Measurements from ENCODE around the gene SNAP47. TPM values are rescaled to one million over a fixed set of nuclear protein-coding genes. Genes with fewer than 3 reads are reported as not detected.

The SNAP47 gene
- total and polyA plus RNA-seq, 4 donors: 10.6 to 63.0 (median 22.8) TPM

DNA sequence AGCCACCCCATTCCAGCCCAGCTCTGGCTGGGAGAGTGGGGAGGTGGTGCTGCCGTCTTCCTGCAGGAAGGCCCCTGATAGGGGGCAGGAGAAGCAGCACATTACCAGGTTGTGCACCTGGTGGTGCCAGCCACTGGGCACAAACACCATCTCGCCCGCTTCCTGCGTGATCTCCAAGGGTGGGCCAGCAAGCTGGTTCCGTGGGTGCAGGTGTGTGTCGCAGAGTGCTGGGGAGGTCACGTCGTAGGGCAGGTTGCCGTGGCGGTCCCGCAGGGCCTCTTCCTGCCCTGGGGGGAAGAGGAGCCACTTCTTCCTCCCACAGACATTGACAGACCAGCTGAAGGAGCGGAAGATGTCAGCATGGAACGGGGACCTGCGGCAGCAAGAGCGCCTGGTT is 1.9 kb upstream of the SNAP47 start:
- peaks cover 0 to 38% (median 18%) of the 10 kb centered on the region in 5 donors for H3K4me1 ChIP-seq (ENCODE audit: control insufficient read depth in 5 of 5, insufficient read depth in 5 of 5, low read length in 5 of 5)
- TF ChIP-seq, protein P1, sequence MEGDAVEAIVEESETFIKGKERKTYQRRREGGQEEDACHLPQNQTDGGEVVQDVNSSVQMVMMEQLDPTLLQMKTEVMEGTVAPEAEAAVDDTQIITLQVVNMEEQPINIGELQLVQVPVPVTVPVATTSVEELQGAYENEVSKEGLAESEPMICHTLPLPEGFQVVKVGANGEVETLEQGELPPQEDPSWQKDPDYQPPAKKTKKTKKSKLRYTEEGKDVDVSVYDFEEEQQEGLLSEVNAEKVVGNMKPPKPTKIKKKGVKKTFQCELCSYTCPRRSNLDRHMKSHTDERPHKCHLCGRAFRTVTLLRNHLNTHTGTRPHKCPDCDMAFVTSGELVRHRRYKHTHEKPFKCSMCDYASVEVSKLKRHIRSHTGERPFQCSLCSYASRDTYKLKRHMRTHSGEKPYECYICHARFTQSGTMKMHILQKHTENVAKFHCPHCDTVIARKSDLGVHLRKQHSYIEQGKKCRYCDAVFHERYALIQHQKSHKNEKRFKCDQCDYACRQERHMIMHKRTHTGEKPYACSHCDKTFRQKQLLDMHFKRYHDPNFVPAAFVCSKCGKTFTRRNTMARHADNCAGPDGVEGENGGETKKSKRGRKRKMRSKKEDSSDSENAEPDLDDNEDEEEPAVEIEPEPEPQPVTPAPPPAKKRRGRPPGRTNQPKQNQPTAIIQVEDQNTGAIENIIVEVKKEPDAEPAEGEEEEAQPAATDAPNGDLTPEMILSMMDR (IDR thresholded peaks at IDR 0.05; ENCODE audit: control extremely low read depth, extremely low read depth): no peak
- peaks cover 0 to 21% (median 2%) of the 10 kb centered on the region in 4 donors for H3K36me3 ChIP-seq (ENCODE audit: control insufficient read depth in 4 of 4, insufficient read depth in 4 of 4, low read length in 4 of 4)
- no peak overlapping the region for H3K27ac ChIP-seq (ENCODE audit: low read depth in 1 of 2, low read length in 1 of 2)
- no peaks in the 10 kb centered on the region for H3K9me3 ChIP-seq (ENCODE audit: control insufficient read depth in 4 of 4, insufficient read depth in 3 of 4, low read length in 3 of 4)
- H3K4me3 ChIP-seq: no peak overlapping the region
- H3K9ac ChIP-seq (ENCODE audit: insufficient read depth in 1 of 2, low read length in 2 of 2): no peak overlapping the region
- DNase-seq (no peak), ATAC-seq (ENCODE audit: insufficient read depth, low FRiP score) (no peak)
- 91% methylated on average over 15 of the region's 15 CpGs for WGBS, 2 donors
- H3K27me3 ChIP-seq (ENCODE audit: control insufficient read depth in 3 of 3, insufficient read depth in 3 of 3, low read length in 2 of 3): no peaks in the 10 kb centered on the region

DNA sequence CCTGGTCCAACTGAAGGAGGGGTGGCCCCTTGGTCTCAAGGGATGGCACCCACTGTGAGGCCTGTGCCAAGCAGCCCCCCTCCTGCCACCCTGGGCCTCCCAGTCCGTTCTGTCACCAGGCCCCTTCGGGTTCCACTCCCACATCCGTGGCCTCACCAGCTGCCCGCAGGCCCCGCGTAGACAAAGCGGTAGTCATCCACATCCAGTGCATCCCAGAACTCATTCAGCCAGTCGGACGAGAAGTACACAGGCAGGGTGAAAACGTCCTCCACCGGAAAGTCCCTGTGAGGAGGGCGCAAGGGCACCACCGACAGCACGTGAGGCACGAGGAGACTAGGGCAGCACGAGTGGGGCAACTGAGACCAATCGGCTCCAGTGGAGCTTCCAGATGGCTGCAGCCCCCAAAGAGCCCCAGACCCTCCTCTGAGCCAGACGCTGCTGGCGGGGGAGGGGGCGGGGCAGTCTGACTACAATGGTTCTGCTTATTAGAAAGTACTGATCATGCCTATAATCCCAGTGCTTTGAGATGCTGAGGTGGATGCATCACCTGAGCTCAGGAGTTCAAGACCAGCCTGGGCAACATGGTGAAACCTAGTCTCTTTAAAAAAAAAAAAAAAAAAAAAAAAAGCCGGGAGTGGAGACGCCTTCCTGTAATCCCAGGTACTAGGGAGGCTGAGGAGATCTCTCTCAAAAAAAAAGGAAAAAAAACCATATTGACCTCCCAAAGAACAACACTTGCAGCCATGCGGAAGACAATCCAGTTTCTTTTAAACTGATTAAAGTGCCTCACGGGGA is 1.3 kb upstream of the SNAP47 start:
- no peaks in the 10 kb centered on the region for H3K9me3 ChIP-seq (ENCODE audit: control insufficient read depth in 4 of 4, insufficient read depth in 3 of 4, low read length in 3 of 4)
- TF ChIP-seq, protein P1 (IDR thresholded peaks at IDR 0.05; ENCODE audit: control extremely low read depth, extremely low read depth): no peak
- peaks cover 0 to 34% (median 18%) of the 10 kb centered on the region in 5 donors for H3K4me1 ChIP-seq (ENCODE audit: control insufficient read depth in 5 of 5, insufficient read depth in 5 of 5, low read length in 5 of 5)
- DNase-seq (no peak), ATAC-seq (ENCODE audit: insufficient read depth, low FRiP score) (no peak)
- H3K9ac ChIP-seq (ENCODE audit: insufficient read depth in 1 of 2, low read length in 2 of 2): peak overlapping the region in 1 of 2 donors; percentile 61
- H3K36me3 ChIP-seq (ENCODE audit: control insufficient read depth in 4 of 4, insufficient read depth in 4 of 4, low read length in 4 of 4): peaks cover 0 to 23% (median 3%) of the 10 kb centered on the region in 4 donors
- no peak overlapping the region for H3K27ac ChIP-seq (ENCODE audit: low read depth in 1 of 2, low read length in 1 of 2)
- H3K4me3 ChIP-seq: peak overlapping the region; percentile 72
- no peaks in the 10 kb centered on the region for H3K27me3 ChIP-seq (ENCODE audit: control insufficient read depth in 3 of 3, insufficient read depth in 3 of 3, low read length in 2 of 3)
- WGBS, 2 donors: 71 to 80% methylated on average over 24 of the region's 24 CpGs

DNA sequence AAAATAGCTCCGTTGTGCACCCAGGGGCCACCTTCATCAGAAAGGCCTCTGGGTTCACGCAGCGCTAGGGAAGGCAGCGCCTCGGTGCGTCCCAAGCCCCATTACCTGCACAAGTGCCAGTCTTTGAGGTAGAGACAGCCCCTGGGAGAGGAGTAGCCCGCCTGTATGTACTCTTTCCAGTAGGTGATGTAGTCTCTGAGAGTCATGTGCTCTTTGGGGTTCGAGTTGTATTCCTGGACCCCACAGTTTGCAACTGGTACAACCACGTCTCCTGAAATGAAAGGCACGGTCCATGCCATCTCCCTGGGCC is 734 bp upstream of the SNAP47 start:
- ATAC-seq (ENCODE audit: insufficient read depth, low FRiP score): no peak
- Histone ChIP-seq H3K4me1 (ENCODE audit: control insufficient read depth in 5 of 5, insufficient read depth in 5 of 5, low read length in 5 of 5) (peaks cover 0 to 29% (median 13%) of the 10 kb centered on the region in 5 donors), H3K27ac (ENCODE audit: low read depth in 1 of 2, low read length in 1 of 2) (peak overlapping the region; percentile 71 to 88), H3K27me3 (ENCODE audit: control insufficient read depth in 3 of 3, insufficient read depth in 3 of 3, low read length in 2 of 3) (no peaks in the 10 kb centered on the region), H3K9me3 (ENCODE audit: control insufficient read depth in 4 of 4, insufficient read depth in 3 of 4, low read length in 3 of 4) (no peaks in the 10 kb centered on the region), H3K9ac (ENCODE audit: insufficient read depth in 1 of 2, low read length in 2 of 2) (peak overlapping the region in 1 of 2 donors; percentile 61), H3K4me3 (peak overlapping the region; percentile 72), H3K36me3 (ENCODE audit: control insufficient read depth in 4 of 4, insufficient read depth in 4 of 4, low read length in 4 of 4) (peaks cover 0 to 23% (median 3%) of the 10 kb centered on the region in 4 donors)
- TF ChIP-seq, protein P1 (IDR thresholded peaks at IDR 0.05; ENCODE audit: control extremely low read depth, extremely low read depth): no peak
- peak in 1 of 3 donors; percentile 19 for DNase-seq
- WGBS, 2 donors: 4 to 6% methylated on average over 10 of the region's 10 CpGs
